ENCODE data around the gene TAS2R5. TPM values are rescaled to one million over a fixed set of nuclear protein-coding genes. Genes with fewer than 3 reads are reported as not detected.

Gene TAS2R5
- total RNA-seq, 1 experiment from 2014 or later, result 0.43 TPM

DNA sequence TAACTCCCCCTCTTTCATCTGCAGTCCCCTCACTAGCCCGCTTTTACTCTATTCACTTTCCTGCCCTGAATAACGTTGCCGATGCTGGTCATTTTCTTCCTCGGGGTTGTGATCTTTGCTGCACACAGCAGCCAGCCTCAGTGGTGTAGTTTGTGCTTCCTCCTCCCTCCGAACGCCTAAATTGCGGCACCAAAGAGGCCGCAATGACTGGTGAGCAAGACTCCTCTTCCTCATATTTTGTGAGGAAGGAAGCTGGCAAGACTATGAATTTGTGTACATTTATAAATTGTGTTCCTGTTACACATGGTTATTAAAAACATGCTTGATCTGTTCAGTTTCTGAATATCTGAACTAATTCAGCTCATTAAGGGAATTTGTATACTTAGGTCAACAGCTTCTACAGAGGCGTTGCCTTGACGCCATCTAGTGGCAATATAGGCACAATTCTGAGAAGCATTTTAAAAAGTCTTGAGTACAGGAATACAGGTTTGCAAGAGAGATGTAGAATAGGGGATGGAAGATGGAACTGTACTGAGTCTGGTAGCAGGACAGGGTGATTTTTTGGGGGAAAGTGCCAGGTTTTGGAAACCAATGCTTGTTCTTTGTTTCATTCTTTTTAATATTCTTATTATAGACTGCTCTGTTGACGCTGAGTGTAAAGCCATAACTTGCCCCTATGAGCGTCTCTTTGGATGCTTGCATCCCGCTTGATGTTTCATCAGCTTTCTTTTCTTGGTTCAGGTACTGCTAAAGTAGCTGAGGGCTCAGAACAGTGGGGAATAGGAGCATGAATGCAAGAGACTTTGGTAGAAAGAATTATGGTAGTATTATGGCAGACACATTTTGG is 4.1 kb upstream of the TAS2R5 start:
- no TSS peak for BruUV-seq (replicated peaks)
- POLR2A ChIA-PET (ENCODE audit: low non-redundant PET), result interaction anchor here (0.7 kb wide), 1 partner anchor 1161 kb away, joined by 5 read pairs; no protein-coding TSS in a partner anchor
- intact Hi-C loops (cut with micrococcal nuclease; ENCODE audit: unreplicated experiment), result loop anchor here (1.0 to 10.0 kb wide), 2 partner anchors 132 to 1159 kb away; no protein-coding TSS in a partner anchor
- H3K9me3 ChIP-seq (ENCODE audit: low read depth, low read length, poor library complexity, severe bottlenecking), result no peaks in the 10 kb centered on the region
- no peak overlapping the region for H3K27ac ChIP-seq (ENCODE audit: low read depth, low read length, poor library complexity, severe bottlenecking)
- CTCF ChIA-PET, result interaction anchor here (0.6 to 0.8 kb wide), 2 partner anchors 131 to 475 kb away, joined by 4 to 5 read pairs; no protein-coding TSS in a partner anchor
- TF ChIP-seq, protein P1, sequence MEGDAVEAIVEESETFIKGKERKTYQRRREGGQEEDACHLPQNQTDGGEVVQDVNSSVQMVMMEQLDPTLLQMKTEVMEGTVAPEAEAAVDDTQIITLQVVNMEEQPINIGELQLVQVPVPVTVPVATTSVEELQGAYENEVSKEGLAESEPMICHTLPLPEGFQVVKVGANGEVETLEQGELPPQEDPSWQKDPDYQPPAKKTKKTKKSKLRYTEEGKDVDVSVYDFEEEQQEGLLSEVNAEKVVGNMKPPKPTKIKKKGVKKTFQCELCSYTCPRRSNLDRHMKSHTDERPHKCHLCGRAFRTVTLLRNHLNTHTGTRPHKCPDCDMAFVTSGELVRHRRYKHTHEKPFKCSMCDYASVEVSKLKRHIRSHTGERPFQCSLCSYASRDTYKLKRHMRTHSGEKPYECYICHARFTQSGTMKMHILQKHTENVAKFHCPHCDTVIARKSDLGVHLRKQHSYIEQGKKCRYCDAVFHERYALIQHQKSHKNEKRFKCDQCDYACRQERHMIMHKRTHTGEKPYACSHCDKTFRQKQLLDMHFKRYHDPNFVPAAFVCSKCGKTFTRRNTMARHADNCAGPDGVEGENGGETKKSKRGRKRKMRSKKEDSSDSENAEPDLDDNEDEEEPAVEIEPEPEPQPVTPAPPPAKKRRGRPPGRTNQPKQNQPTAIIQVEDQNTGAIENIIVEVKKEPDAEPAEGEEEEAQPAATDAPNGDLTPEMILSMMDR (conservative IDR thresholded peaks at IDR 0.05; ENCODE audit: low read depth, low read length), result peak; percentile 86
- TF ChIP-seq EZH2 (IDR thresholded peaks at IDR 0.05; ENCODE audit: borderline replicate concordance, low read depth, low read length, poor library complexity, severe bottlenecking), result no peak
- no peaks in the 10 kb centered on the region for H3K4me1 ChIP-seq (ENCODE audit: insufficient read depth, low read length, poor library complexity, severe bottlenecking)
- no peaks in the 10 kb centered on the region for H3K36me3 ChIP-seq (ENCODE audit: insufficient read depth, low read length, poor library complexity, severe bottlenecking)
- DNase-seq (ENCODE audit: low spot score), result peak; percentile 63
- H3K4me3 ChIP-seq (ENCODE audit: low read depth, low read length, poor library complexity, severe bottlenecking), result no peak overlapping the region
- no peaks in the 10 kb centered on the region for H3K27me3 ChIP-seq (replicated peaks; ENCODE audit: insufficient read depth, low read depth, low read length, poor library complexity)

DNA sequence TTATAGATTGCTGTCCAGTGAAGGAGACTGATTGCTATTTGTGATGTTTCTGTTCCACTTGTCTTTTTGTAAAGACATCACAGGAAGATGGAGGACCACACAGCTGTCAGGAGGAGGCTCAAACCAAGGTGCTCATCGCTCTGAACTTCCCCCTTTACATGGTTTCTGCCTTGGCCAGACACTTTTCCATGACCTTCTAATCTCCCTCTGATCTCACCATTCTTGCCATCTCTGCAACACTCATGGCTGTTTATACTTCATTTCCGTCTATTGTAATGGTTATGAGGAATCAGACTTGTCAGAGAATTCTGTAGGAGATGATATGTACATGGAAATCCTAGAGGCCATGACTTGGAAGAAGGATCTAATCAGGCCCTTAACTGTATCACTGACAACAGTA is 1.7 kb upstream of the TAS2R5 start:
- no peak for DNase-seq (ENCODE audit: low spot score)
- no TSS peak for BruUV-seq (replicated peaks)
- no peaks in the 10 kb centered on the region for H3K9me3 ChIP-seq (ENCODE audit: low read depth, low read length, poor library complexity, severe bottlenecking)
- no peak overlapping the region for H3K27ac ChIP-seq (ENCODE audit: low read depth, low read length, poor library complexity, severe bottlenecking)
- intact Hi-C loops (cut with micrococcal nuclease; ENCODE audit: unreplicated experiment), result loop anchor here (10.0 kb wide), 1 partner anchor 1157 kb away; no protein-coding TSS in a partner anchor
- TF ChIP-seq EZH2 (IDR thresholded peaks at IDR 0.05; ENCODE audit: borderline replicate concordance, low read depth, low read length, poor library complexity, severe bottlenecking), result no peak
- TF ChIP-seq, protein P1 (conservative IDR thresholded peaks at IDR 0.05; ENCODE audit: low read depth, low read length), result no peak
- CTCF ChIA-PET, result no interaction called here
- H3K4me1 ChIP-seq (ENCODE audit: insufficient read depth, low read length, poor library complexity, severe bottlenecking), result no peaks in the 10 kb centered on the region
- H3K4me3 ChIP-seq (ENCODE audit: low read depth, low read length, poor library complexity, severe bottlenecking), result no peak overlapping the region
- no peaks in the 10 kb centered on the region for H3K27me3 ChIP-seq (replicated peaks; ENCODE audit: insufficient read depth, low read depth, low read length, poor library complexity)
- H3K36me3 ChIP-seq (ENCODE audit: insufficient read depth, low read length, poor library complexity, severe bottlenecking), result no peaks in the 10 kb centered on the region
- POLR2A ChIA-PET (ENCODE audit: low non-redundant PET), result no interaction called here

DNA sequence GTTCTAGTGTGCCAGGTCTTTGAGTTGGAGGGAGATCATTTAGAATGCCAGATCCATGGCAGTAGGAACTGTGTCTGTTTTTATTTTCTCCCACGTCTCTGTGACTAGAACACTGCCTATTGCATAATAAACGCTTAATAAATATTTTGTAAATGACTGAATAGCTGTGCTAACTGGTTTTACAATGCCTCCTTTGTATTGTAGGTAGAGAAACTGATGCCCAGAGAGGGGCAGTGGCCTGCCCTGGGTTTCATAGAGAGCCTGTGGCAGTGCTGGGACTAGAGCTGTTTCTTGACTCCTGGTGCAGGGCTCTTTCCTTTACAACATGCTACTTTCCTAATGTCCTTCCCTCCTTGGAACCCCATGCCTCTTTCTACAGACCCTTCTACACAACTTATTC is 2.5 kb downstream of the TAS2R5 start:
- ChIA-PET POLR2A (ENCODE audit: low non-redundant PET) (no interaction called here), CTCF (no interaction called here)
- Histone ChIP-seq H3K9me3 (ENCODE audit: low read depth, low read length, poor library complexity, severe bottlenecking) (no peaks in the 10 kb centered on the region), H3K27me3 (replicated peaks; ENCODE audit: insufficient read depth, low read depth, low read length, poor library complexity) (no peaks in the 10 kb centered on the region), H3K27ac (ENCODE audit: low read depth, low read length, poor library complexity, severe bottlenecking) (no peak overlapping the region), H3K4me3 (ENCODE audit: low read depth, low read length, poor library complexity, severe bottlenecking) (no peak overlapping the region), H3K36me3 (ENCODE audit: insufficient read depth, low read length, poor library complexity, severe bottlenecking) (no peaks in the 10 kb centered on the region), H3K4me1 (ENCODE audit: insufficient read depth, low read length, poor library complexity, severe bottlenecking) (no peaks in the 10 kb centered on the region)
- no peak for DNase-seq (ENCODE audit: low spot score)
- TF ChIP-seq EZH2 (IDR thresholded peaks at IDR 0.05; ENCODE audit: borderline replicate concordance, low read depth, low read length, poor library complexity, severe bottlenecking), result no peak
- TF ChIP-seq, protein P1 (conservative IDR thresholded peaks at IDR 0.05; ENCODE audit: low read depth, low read length), result no peak
- intact Hi-C loops (cut with micrococcal nuclease; ENCODE audit: unreplicated experiment), result no loop called here
- no TSS peak for BruUV-seq (replicated peaks)

All from A673 (cell line).